NCI-H748 (cell line): Measurements from ENCODE around the gene ZNF700.
"Not testable (repeated sequence)": the region's sequence is repeated elsewhere in the genome, so short reads cannot be mapped to it uniquely, and the experiment has no call there.

Source experiments
- DNase-seq: peaks from one replicate; lab custom pipeline; 2025; ENCODE audit not compliant: unreplicated experiment; lab: John Stamatoyannopoulos, UW

Gene ZNF700

GRCh38 chr19:11924886-11925650, at the start of gene ZNF700:
ZNF700 (plus strand) TSS chr19:11925107; CDS start chr19:11925211, 104 bp downstream.
- peak; percentile 91 for DNase-seq

GRCh38 chr19:11879687-11880266, 45.1 kb upstream of the ZNF700 start:
- DNase-seq: peak; percentile 36

DNA sequence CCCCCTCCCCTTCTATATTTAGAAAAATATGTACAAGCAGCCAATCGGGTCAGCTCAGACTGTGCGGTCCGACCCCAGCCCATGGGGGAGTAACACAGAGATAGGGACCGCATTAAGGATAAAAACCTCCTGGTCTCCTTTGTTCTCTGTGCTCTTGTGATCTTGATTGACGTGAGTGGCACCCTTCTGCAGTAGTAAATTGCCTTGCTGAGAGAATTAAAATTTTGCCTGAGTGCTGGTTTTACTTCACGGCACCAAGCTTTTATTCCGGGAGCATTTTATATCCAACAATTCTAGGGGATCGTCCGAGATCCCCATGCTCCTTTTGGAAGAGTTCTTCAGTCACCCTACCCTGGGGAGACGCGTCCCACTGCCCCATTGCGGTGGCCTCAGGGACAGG, 44.3 kb upstream of the ZNF700 start:
- no peak for DNase-seq

DNA sequence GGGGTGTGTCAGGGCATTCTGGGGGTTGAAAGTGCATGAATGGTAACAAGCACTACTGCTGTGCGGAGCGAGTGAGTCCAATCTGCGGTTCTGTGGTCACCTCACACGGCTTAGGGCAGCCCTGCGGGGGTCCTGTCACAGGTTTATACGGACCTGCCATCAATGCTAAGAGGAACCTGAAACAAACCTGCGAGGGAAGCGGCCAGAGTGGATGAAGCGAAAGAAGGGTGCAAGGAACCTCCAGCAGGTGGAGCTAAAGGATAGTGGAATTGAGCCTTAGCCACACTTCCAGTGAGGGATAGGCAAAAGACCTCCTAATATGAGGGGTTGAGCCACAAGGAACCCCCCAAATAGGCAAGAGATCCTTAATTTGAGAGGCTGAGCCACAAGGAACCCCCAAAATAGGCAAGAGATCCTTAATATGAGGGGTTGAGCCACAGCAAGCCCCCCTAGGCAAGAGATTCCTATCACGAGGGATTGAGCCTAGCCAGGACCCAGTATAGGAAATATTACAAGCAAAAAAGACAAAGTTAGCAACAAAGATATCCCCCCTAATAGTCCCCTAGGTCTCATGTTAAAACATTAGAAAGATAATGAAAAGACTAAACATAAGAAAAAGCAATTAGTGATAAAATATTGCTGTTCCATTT, 43.6 kb upstream of the ZNF700 start:
- peak; percentile 59 for DNase-seq

GRCh38 chr19:11882606-11883005, 42.3 kb upstream of the ZNF700 start:
- DNase-seq: no peak

DNA sequence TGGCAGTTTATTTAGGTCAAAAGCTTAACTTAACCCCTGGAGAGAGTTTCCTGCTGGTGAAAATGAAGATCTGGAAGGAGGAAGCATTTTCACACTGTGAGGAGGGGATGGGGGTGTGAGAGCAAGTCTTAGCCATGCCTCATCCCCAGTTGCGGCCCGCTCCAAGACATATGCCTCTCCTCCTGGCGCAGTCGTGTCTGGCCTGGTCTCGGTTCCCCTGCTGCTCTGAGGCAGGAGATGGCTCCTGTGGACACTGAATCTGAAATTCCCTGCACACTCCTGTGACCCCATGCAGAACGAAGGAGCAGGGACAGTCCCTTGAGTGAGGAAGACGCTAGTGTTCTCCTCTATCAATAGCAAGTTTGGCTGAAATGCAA, 37.7 kb upstream of the ZNF700 start:
- DNase-seq: no peak

DNA sequence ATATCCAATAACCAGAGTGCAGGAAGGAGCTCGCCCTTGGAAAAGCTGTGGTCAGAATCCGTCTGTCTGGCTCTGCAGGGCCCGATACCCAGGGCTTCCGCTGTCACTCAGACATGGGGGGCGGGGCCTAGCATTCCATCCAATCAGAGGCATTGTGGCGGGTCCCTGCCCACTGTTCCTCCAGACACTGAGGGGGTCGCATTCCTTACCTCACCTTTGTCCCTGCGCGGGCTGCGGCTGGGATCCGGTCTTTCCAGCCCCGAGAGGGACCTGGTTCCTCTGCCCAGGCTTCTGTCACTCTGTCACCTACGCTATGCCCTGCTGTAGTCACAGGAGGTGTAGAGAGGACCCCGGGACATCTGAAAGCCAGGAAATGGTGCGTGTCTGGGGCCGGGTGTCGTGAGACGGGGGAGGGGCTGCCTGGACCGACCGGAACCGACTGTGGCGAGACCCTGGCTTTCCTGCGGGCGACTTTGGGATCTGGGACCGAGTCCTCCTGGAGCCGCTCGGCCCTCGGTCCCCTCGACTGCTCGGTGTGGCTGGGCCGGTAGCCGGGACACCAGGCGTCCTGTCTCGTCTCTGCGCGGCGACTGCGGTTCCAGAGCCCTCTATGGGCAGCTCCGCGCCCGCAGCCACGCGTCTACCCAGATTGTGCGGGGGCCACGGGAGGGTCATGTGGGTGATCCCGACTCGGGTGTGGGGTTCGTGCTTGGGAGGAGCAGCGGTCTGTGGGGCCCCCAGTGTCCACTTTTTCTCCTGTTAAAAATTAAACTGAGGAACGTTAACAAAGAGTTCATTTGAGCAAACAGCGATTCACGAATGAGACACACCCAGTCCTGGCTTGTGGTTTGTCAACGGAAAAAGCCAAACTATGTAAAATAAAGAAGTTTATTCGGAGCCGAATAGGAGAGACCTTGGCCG, 37.0 kb upstream of the ZNF700 start, which contains the start of gene ZNF69:
ZNF69 (plus strand) TSS at position 172 of the 921 bp plus-strand sequence; CDS start at position 314, 142 bp downstream.
- peak; percentile 63 for DNase-seq

- DNase-seq: not testable (repeated sequence)
Observed at GRCh38 chr19:11889901-11890300, 35.0 kb upstream of the ZNF700 start.

- DNase-seq: no peak
Observed at GRCh38 chr19:11890634-11891033, 34.3 kb upstream of the ZNF700 start.

DNA sequence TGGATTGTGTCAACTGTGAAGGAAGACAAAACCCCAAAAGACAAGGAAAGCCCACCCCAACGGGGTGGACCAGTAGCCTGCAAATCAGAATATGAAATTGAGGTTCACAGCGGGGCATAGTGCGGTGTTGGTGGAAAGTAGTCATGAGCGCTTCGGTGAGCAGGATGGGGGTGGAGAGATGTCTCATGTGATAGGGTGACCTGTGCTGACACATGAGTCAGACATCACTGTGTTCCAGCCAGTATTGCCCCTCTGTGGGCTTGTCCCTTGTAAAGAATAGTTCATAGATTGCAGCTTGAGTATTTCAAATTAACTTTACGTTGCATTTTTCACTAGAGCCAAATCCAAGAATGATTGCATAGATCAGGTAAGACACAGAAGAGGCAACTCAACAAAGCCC, 30.1 kb upstream of the ZNF700 start:
- no peak for DNase-seq

GRCh38 chr19:11902228-11902627, 22.7 kb upstream of the ZNF700 start:
- DNase-seq: no peak

DNA sequence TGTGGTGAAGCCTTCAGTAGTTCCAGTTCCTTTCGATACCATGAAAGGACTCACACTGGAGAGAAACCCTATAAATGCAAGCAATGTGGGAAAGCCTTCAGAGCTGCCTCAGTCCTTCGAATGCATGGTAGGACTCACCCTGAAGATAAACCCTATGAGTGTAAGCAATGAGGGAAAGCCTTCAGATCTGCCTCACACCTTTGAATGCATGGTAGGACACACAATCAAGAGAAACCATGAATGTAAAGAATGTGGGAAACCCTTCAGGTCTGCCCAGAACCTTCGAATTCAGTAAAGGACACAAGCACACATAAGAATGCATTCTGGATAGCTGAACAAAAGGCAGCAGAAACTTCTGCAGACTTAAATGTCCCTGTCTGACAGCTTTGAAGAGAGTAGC, 19.0 kb upstream of the ZNF700 start:
- DNase-seq: no peak

GRCh38 chr19:11911937-11912336, 13.0 kb upstream of the ZNF700 start:
- not testable (repeated sequence) for DNase-seq

DNA sequence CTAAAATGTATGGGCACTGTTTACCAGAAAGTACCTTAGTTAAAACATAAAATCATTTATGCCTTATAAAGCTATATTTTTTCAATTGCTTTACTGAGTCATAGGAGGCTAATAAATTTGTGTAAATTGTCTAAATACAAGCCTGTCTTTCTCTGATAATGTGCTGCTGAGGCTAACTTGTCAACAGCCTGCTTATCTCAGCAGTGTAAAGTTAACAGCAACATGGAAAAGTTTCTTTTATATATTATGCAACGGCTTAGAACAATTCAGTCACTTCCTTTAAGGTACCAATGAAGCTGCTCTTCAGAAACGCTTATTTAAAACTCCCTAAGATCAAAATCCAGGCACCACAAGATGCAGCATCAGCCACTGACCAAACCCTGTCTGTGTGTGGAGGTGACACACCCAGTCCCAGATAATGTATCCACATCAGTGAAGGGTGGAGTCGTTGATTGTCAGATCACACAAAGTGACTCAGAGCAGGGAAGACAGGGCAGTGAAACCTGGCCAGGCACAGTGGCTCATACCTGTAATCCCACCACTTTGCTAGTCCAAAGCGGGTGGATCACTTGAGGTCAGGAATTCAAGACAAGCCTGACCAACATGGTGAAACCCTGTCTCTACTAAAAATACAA, 10.4 kb upstream of the ZNF700 start:
- DNase-seq: not testable (repeated sequence)

GRCh38 chr19:11921852-11922495, 2.9 kb upstream of the ZNF700 start:
- no peak for DNase-seq

DNA sequence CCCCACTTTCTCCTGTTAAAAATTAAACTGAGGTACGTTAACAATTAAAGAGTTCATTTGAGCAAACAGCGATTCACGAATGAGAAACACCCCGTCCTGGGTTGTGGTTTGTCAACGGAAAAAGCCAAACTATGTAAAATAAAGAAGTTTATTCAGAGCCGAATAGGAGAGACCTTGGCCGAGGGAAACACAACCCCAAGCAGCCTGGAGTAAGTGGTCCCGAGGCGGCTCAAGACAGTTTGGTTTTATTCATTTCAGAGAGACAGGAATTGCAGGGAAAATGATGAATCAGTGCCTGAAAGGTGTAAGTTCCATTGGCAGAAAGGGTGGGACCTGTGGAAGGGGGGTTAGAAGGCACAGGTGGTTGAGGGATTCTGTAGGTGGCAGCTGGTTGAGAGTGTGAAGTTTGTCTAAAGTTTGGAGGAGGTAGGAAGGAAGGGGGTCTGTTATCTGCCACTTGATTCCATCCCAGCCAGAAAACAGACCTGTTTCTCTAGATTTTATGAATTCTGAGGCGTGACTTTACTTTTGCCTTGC, 812 bp downstream of the ZNF700 start:
- DNase-seq: not testable (repeated sequence)

DNA sequence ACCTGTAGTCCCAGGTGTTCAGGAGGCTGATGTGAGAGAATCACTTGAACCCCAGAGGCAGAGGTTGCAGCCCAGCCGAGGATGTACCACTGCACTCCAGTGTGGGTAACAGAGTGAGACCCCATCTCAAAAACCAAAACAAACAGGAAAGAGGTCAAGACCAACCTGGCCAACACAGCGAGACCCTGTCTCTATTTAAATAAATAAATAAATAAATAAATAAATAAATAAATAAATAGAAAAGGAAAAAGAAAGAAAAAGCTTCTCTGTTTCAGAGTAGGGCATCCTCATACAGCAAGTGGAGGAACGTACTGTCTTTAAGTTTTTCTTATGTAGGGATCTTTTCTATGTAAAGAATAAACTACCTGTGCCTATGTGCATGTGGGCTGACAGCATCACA, 2.3 kb downstream of the ZNF700 start:
- DNase-seq: no peak

DNA sequence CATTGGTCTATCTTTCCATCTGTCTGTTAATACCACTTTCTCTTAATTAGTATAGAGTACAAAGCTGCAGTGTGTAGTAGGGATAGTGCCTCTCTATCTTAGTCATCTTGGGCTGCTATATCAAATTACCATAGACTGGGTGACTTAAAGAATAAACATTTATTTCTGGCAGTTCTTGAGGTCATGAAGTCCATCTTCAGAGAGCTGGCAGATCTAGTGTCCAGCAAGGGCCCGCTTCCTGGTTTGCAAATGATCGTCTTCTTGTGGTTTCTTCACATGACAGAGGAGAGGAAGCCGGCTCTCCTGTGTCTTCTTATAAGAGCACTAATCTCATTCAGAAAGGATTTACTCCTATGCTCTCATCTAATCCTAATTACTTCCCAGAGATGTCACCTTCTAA, 6.1 kb downstream of the ZNF700 start:
- DNase-seq: no peak

DNA sequence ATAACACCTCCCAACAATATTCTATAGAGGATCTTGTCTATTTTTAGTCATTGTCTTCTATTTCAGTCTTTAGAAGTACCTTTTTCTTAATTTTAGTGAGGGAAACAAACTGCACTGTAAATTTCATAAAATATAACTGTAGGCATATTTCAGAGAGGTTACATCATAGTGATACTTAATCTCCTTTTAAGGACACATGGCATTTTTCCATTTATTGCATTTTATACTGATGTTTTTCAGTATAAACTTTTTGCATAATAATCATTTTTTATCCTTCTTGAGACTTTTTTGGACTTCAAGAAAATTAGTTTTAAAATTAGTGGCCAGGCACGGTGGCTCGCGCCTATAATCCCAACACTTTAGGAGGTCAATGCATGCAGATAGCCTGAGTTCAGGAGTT, 6.6 kb downstream of the ZNF700 start:
- no peak for DNase-seq

DNA sequence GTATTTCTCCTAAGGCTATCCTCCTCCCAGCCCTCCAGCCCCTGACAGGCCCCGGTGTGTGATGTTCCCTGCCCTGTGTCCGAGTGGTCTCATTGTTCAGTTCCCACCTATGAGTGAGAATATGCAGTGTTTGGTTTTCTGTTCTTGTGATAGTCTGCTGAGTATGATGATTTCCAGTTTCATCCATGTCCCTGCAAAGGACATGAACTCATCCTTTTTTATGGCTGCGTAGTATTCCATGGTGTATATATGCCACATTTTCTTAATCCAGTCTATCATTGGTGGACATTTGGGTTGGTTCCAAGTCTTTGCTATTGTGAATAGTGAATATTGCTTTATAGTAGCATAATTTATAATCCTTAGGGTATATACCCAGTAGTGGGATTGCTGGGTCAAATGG, 10.9 kb downstream of the ZNF700 start:
- DNase-seq: not testable (repeated sequence)
